ENCODE measurements around the gene RGS9. TPM values are rescaled to one million over a fixed set of nuclear protein-coding genes. Genes with fewer than 3 reads are reported as not detected.
A peak's percentile ranks its signal among the peaks of the same experiment; 100 is the strongest.

The RGS9 gene
- total RNA-seq, 1 experiment from 2014 or later, result 4.0 TPM

DNA sequence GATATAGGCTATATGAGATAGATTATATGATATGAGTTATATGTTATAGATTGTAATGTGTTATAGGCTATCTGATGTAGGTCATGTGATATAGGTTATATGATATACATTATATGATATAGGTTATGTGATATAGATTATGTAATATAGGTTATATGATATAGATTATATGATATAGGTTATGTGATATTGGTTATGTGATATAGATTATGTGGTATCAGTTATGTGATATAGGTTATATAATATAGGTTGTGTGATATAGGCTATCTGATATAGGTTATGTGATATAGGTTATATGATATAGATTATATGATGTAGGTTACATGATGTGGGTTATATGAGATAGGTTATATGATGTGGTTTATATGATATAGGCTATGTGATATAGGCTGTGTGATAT is 68.5 kb downstream of the RGS9 start:
- no peak for DNase-seq (ENCODE audit: low read depth)

DNA sequence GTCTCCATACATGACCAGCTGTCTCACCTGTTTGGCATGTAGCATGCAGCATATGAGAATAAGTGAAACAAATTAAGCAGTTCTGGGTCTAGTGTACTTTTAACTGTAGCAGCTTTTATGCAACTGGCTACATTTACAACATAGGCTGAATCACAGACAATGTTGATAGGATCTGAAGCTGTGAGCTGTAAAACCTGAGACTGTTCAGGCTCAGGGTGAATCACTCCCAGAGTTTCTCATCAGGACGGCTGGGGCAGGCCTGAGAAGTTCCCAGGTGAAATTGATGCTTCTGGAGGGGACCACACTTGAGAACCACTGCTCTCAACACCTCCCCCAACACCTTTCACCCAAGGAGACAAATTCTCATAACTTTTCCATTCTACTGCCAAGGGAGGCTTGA is 70.3 kb downstream of the RGS9 start:
- DNase-seq (ENCODE audit: low read depth), result peak; percentile 25

DNA sequence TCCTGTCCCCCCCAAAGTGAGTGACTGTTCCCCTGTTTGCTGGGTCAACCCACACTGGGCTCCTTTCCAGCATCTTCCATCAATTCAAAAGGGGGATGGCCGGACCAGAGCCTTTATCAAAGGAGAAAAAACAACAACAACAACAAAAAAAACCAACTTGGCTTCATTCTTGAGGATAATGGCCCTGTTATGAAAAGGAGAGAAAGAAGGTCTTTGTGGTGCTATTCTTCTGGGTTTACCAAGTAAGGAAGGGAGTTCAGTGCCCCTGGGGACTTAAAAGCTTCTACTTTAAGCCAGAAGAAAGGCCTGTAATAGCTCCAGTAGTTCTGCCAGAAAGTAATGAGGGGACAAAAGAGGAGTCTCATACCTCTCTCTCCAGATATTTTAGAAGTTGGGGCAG is 71.5 kb downstream of the RGS9 start:
- no peak for DNase-seq (ENCODE audit: low read depth)

DNA sequence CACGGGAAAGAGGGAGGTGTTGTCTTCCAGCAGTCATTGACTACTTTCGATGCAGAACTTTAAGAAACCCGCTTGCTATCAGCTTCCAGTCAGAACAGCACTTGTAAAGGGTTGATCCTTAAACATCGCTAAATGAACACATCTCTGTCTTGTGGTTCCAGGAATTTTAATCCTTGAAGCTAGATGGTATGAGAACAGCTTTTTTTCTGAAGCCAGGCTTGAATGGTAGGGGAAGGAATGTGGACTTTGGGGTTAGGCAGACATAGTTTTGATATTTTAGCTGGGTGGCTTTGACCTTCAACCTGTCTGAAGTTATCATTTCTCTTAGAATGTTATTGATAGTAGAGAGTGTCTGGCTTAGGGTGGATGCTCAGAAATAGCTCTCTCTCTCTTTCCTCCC is 81.1 kb downstream of the RGS9 start:
- no peak for DNase-seq (ENCODE audit: low read depth)

DNA sequence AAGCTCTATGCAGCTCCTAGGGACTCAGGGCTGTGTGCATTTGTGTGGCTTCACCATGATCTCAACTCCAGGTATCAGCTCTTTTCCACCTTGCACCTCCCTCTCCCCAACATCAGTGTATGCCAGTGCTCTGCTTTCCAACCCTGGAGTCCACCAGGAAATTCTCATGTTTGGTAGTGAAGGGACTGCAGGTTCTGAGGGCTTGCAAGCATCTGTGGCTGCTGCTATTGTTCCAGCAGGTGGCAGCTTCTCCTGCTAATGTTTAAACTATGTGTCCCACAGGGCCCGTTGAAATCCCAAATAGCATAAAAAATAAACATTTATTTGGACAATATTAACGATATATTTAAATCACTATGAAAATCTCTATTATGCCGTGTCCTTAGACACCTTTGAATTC is 82.0 kb downstream of the RGS9 start:
- DNase-seq (ENCODE audit: low read depth), result no peak

DNA sequence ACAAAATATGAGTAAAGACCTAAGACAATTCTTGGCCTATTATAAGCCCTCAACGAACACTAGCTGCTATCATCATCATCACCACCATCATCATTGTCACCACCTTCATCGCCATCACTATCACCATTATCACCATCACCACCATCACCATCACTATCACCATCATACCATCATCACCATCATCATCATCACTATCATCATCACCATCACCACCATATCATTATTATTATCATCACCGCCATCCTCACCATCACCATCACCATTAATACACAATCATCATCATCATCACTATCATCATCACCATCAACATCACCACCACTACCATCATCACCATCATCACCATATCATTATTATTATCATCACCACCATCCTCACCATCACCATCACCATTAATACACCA is 82.5 kb downstream of the RGS9 start:
- no peak for DNase-seq (ENCODE audit: low read depth)

DNA sequence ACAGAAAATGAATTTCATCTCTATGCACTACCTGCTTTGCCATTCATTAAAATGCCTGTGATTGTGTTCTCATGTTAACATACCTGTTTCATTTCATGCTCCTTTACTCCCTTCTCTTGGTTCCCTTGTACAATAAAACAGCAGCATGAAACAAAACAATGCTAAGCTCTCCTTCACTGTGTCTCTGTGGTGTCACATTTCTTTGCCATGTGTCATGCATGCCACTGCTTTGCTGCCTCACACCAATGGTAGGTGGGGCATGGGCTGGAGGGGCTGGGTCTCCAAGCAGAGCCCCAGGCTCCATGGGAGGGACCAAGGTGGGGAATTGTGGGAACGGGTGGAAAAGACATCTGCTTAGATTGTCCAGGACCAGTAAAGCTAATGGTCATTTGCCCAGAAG is 83.6 kb downstream of the RGS9 start:
- DNase-seq (ENCODE audit: low read depth), result peak; percentile 57

DNA sequence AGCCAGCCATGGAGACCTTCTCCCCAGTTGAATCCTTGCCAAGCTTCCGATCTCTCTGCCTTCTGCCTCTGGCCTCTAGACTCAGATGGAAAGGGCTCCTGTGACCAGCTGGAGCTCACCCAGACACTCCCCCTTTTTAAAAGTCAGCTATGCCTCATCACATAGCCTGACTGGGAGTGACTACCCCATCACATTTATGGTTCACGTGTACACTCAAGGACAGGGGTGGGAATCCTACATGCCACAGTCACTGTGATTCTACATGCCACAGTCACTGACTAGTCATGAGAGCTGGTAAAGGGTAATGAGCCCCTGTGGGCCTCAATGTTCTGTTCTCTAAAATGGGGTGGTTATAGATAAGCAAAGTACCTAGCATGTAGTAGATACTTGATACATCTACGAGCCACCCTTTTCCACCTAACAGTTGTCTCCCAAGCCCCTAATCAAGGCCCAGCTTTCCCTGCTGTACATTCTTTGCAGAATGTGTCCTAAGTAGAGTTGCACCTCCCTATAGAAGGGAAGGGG is 85.1 kb downstream of the RGS9 start:
- DNase-seq (ENCODE audit: low read depth), result peak; percentile 46

DNA sequence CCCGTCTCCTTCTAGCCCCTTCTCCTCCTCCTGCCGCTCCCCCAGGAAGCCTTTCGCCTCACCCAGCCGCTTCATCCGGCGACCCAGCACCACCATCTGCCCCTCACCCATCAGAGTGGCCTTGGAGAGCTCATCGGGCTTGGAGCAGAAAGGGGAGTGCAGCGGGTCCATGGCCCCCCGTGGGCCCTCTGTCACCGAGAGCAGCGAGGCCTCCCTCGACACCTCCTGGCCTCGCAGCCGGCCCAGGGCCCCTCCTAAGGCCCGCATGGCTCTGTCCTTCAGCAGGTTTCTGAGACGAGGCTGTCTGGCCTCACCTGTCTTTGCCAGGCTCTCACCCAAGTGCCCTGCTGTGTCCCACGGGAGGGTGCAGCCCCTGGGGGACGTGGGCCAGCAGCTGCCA is 87.9 kb downstream of the RGS9 start:
- no peak for DNase-seq (ENCODE audit: low read depth)

DNA sequence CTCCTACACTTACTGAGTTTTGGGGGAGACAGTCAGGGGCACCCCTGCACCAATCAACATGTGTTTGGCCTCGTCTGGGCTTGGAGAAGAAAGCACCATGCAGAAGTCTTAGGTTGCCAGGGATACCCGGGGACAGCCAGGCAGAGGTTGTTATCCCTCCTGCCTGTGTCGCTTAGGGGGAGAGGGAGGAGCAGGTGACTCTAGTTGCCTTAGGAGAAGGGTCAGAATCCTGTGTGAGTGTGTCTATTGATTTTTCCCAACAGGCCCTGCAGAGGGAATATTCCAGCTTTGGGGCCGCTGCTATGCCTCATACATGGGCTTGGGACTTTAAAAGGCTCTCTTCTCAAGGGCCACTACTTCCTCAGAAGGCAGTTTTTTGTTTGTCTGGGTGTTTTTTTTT is 89.1 kb downstream of the RGS9 start:
- DNase-seq (ENCODE audit: low read depth), result no peak

DNA sequence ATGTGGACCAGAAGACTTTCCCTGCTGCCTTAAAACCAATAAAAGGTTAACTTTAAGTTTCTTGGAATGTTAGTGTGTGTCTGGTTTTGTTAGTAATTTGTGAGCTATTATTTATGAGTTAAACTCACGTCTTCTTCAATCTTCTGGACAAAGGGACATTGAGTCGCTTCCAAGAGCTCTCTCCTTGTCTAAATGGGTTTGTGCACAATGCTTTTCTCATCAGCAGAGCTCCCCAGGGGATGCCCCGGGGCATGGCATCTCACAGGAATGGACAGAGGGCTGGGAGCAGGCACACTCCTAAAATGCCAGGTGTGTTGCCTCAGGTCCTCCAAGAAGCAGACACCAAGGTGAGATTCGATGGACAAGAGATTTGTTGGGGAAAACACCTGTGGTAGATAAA is 90.5 kb downstream of the RGS9 start:
- DNase-seq (ENCODE audit: low read depth), result no peak

DNA sequence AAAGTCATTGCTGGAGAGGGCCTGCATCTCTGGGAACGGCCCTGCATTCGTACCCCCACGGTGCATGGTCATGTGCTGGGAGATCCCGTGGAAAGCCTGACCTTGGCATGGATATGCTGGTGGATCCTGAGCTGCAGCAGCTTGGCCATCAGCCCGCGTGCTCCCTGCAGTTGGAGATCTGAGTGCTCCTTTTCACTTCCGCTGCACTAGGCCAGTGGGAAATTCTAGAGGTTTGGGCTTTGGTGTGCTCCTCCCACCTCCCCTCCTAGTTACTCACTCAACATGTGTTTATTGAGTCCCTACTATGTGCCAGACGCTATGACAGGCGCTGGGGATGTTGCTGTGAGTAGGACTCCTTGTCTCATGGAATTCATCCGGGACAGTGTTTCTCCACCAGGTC is 91.1 kb downstream of the RGS9 start:
- DNase-seq (ENCODE audit: low read depth), result no peak

DNA sequence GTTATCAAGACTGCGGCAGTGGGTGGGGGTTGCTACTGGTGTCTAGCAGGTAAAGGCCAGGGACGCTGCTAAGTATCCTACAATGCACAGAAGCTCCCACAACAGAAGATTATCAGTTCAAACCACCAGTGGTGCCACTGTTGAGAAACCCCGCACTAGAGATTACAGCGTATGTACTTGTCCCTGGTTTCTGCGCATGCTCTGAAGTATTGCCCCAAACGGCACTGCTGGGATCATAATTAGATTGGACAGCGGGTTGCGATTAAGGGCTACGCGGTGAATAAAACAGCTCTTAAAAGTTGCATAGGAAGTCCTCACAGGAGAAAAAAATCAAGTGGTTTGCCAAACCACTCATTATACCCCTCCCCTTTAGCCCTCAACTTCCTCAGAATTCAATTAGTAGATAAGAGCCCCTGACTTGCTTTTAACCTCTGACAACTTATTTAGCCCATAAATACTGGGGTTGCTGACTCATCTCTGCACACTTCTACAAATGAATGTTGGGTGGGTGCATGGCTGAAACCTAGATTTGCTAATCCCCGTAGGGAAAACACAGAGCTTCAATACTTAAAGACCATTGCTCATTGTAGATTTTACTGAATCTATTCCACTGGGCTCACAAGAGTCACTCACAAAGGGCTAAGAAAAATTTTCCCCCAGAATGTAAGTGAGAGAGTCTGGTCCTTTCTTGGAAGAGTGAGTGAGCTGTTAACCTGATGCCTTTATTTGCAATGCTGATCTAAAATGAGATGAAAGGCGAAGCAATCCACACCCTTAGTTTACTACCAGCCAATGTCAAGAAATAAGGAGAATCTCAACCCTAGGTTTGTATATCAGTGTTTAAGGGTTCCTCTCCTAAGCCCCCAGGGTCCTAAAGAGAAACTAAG is 91.8 kb downstream of the RGS9 start:
- DNase-seq (ENCODE audit: low read depth), result peak; percentile 63

DNA sequence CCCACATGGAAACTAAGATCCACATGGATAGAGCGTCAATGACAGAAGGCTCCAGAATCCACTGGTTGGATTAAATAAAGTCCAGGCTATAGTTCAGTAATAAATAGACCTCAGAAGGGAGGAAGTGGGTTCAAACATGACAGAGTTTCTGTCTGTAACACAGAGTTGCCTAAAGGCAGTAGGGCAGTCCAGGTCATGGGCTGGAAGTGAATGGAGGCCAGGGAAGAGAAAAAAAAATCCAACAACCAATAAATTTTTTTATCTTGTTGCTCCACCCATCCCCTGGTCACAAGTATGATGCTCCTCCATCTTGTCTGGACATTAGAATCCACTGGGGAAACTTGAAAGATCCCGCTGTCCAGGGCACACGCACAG is 92.4 kb downstream of the RGS9 start:
- no peak for DNase-seq (ENCODE audit: low read depth)

DNA sequence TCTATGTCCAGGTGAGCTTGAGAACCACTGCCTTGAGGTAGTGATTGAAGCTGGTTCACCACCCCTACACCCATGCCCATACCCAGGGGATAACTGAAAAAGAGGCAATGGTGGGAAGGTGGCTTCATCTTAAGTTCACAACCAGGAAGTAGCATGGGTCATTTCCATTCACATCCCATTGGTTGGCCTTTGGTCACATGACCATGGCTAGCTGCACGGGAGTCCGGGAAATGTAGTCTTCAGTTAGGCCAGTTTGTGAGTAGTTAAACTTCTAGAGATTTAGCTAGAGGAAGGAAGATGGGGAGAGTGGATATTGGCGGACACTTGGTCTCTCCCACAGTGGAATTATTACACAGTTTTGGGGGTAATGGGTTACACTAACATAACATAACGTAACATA is 92.9 kb downstream of the RGS9 start:
- DNase-seq (ENCODE audit: low read depth), result peak; percentile 28

DNA sequence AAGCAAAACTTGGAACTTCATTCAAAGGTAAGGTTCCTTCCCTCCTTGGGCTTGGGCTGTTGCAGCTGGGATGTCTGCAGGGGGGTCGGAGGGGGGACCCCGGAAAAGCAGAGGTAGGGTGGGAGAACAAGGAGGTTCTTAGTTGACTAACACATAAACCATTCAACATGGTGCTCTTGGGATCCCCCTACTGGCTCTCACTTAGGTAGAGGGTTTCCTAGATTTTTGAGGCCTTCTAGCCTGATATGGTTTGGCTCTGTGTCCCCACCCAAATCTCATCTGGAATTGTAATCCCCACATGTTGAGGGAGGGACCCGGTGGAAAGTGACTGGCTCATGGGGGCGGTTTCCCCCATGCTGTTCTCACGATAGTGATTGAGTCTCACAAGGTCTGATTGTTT is 93.9 kb downstream of the RGS9 start:
- no peak for DNase-seq (ENCODE audit: low read depth)

DNA sequence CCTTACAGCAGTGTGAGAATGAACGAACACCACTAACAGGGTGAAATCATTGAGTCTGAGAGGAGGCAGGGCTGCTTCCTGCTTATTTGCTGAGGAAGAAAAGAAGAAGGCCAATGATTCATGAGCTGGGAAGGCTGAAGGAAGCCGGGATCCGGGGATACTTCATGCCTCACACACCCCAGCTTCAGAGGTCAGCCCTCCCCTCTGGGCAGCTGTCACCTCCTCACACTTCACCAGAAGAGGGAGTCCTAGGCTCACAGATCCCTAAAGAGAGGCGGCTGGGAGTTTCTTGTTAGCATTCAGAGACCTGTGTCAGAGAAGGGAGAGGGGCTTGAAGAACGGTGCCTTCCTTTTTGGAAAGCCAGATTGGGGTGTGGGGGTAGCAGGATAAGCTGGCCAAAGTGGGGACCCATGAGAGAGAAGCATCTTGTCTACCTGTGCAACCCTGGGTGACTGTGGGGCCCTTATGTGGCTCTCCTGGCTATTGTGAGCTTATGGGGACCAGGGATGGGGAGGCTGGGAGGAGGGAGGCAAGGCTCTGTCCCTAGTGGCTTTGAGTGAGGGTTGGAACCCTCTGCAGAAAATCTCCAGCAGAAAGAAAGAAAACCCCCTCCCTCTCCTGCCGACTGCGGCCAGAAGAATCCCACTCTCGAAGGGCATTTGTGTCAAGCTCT is 94.6 kb downstream of the RGS9 start:
- peak; percentile 88 for DNase-seq (ENCODE audit: low read depth)

DNA sequence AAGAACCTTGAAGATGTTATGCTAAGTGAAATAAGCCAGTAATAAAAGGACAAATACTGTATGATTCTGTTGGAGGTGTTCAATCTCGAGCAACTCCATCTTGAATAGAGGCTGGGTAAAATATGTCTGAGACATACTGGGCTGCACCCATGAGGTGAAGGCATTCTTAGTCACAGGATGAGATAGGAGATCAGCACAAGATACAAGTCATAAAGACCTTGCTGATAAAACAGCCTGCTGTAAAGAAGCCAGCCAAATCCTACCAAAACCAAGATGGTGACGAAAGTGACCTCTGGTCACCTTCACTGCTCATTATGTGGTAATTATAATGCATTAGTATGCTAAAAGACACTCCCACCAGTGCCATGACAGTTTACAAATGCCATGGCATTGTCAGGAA is 98.1 kb downstream of the RGS9 start:
- no peak for DNase-seq (ENCODE audit: low read depth)

DNA sequence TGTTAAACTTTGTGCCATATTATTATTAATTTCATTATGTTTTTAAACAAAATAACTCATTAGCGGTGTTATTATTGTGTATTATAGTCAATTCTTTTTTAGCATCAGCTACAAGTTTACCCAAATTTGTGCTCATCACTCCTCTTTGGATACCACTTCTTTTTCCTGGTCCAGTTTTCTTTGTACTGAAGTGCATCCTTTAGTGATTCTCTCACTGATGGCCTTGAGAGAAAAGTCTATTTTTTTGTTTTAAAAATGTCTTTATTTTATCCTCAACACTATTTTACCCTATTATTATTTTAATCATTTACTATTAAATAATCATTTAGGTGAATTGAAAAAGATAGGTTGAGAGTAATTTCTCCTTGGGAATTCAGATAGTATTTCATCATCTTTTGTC is 99.2 kb downstream of the RGS9 start:
- no peak for DNase-seq (ENCODE audit: low read depth)

DNA sequence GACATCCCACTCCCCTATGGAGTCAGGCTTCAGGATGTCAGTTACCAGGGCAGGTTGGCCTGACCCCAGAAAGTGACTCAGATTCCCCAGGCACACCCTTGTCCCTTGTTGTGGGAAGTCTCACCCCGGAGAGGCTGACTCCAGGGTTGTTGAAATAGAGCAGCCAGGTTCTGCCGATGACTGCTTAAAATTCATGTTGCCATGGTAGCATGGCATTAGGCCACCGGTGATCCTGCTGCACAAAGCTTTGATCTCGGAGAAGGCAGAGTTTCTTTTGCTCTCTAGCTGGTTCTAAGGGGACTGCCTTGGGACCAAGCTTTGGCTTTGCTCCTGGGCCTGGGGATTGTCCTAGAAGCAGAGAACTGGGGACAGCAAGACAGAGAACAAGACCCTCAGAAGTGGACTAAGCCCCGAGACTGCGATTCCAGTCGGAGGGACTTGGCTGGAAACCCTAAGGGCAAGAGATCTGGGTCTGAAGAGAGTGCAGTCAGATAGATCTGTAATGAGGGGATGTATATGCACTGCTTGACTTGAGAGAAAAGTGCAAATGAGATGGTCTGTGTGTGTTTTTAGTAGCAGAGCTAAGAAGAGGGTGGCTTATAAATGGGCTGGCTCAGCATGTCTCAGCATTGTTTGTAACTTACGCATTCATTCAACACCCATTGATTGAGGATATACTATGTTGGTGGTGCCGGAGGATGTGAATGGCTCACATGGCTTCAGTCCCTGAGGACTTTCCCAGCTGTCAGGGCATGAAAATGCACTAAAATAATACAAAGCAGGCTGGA is 106.9 kb downstream of the RGS9 start:
- DNase-seq (ENCODE audit: low read depth), result peak; percentile 82

DNA sequence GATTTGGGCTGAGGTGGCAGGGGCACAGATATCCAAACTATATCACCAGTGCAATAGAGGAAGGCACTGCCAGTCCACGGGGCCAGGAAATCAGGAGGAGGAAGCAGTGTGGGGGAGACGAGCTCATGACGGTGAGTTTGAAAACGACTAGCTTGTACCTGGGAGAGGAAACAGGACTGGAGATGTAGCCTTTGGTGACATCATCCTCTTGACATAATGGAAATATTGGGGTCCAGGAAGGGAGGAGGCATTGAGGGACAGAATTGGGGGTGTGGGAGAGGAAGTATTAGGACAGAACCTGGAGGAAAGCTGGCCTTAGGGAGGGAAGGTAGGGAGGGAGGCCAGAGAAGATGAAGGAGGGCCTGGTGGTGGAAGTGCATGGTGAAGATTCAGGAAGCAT is 109.1 kb downstream of the RGS9 start:
- DNase-seq (ENCODE audit: low read depth), result no peak

DNA sequence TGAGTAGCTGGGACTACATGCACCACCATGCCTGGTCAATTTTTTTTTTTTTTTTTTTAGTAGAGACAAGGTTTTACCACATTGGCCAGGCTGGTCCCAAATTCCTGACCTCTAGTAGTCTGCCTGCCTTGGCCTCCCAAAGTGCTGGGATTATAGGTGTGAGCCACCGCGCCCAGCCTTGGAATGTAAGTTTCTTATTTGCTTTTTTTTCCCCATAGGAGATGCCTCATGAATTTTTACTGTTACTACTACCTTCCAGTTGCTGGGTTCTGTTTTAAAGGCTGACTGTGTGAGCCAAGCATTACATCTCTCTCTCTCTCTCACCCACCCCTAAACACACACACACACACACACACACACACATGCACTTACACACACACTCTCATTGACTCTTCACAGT is 112.6 kb downstream of the RGS9 start:
- DNase-seq (ENCODE audit: low read depth), result no peak

All from HT1080 (cell line).